HUES64 (cell line): ENCODE measurements around the gene PTPN11.

Source experiments
- H3K27ac ChIP-seq: 2 replicates; pipeline ENCODE4 v1.7.0; 2013; ENCODE audit warnings: low read depth, low read length, inconsistent platforms
- H3K27me3 ChIP-seq: 2 replicates; pipeline ENCODE4 v1.6.1; 2013; ENCODE audit warnings: mild to moderate bottlenecking, low read length; ENCODE audit not compliant: insufficient read depth
- H3K36me3 ChIP-seq: 2 replicates; pipeline ENCODE4 v1.6.1; 2013; ENCODE audit warnings: mild to moderate bottlenecking, low read length; ENCODE audit not compliant: insufficient read depth
- H3K4me1 ChIP-seq: 2 replicates; pipeline ENCODE4 v1.6.1; 2013; ENCODE audit warnings: mild to moderate bottlenecking, low read length, moderate library complexity; ENCODE audit not compliant: insufficient read depth
- H3K4me3 ChIP-seq: 2 replicates; pipeline ENCODE4 v1.5.1; 2013; ENCODE audit warnings: mild to moderate bottlenecking, low read length, moderate library complexity
- H3K9ac ChIP-seq: 2 replicates; pipeline ENCODE4 v1.6.1; 2013; ENCODE audit warnings: mild to moderate bottlenecking, low read depth, low read length
- H3K9me3 ChIP-seq: 2 replicates; pipeline ENCODE4 v1.6.1; 2013; ENCODE audit warnings: low read depth, low read length; ENCODE audit not compliant: insufficient read depth
- WGBS: fragments of 150-250, 120-280 bp; methylation state at CpG from one replicate; pipeline ENCODE4 v1.1.7; 2013; ENCODE audit warnings: missing lambda C conversion rate; 5-methylcytosine and 5-hydroxymethylcytosine counted together

The PTPN11 gene

GRCh38 chr12:112535017-112535416 lies 116.3 kb downstream of the PTPN11 start:
- Histone ChIP-seq H3K27ac (no peak overlapping the region), H3K9ac (no peak overlapping the region), H3K4me1 (no peaks in the 10 kb centered on the region), H3K9me3 (no peaks in the 10 kb centered on the region), H3K4me3 (no peak overlapping the region), H3K27me3 (no peaks in the 10 kb centered on the region), H3K36me3 (no peaks in the 10 kb centered on the region)
- WGBS: 90% methylated on average over 6 of the region's 6 CpGs

- H3K36me3 ChIP-seq: no peaks in the 10 kb centered on the region
- no peaks in the 10 kb centered on the region for H3K9me3 ChIP-seq
- no peaks in the 10 kb centered on the region for H3K27me3 ChIP-seq
- 95% methylated on average over 5 of the region's 6 CpGs for WGBS
- H3K4me1 ChIP-seq: no peaks in the 10 kb centered on the region
- no peak overlapping the region for H3K4me3 ChIP-seq
- H3K9ac ChIP-seq: no peak overlapping the region
- no peak overlapping the region for H3K27ac ChIP-seq
These were observed 117.1 kb downstream of the PTPN11 start for GRCh38 chr12:112535637-112536366.

DNA sequence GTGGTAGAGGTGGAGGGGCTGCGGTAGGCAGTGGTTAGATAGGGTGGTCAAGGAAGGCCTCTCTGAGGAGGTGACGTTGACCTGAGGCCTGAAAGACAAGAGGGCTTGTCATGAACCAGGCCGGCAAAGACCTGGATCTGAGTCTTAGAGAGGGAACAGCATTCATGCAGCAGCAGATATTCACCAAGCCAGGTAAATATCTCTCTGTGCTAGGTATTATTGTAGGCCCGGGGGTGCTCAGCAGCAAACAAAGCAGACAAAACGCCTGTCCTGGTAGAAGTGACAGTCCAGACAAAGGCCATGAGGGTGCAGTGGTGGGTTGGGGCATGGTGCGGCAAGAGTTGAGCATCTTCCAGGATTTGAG lies 117.6 kb downstream of the PTPN11 start:
- no peaks in the 10 kb centered on the region for H3K9me3 ChIP-seq
- WGBS: 90% methylated on average over 6 of the region's 6 CpGs

GRCh38 chr12:112537710-112538396 lies 119.1 kb downstream of the PTPN11 start:
- 75% methylated on average over 2 of the region's 3 CpGs for WGBS
- Histone ChIP-seq H3K36me3 (no peaks in the 10 kb centered on the region), H3K27ac (no peak overlapping the region; the same call in 1 of the 2 replicates), H3K27me3 (no peaks in the 10 kb centered on the region), H3K9me3 (no peaks in the 10 kb centered on the region), H3K4me3 (no peak overlapping the region), H3K4me1 (peaks cover 1% of the 10 kb centered on the region; the same call in 1 of the 2 replicates), H3K9ac (no peak overlapping the region)

More for the DNA sequence above, 117.6 kb downstream of the PTPN11 start:
- H3K27me3 ChIP-seq: no peaks in the 10 kb centered on the region
- H3K9ac ChIP-seq: no peak overlapping the region
- H3K27ac ChIP-seq: no peak overlapping the region
- H3K4me1 ChIP-seq: no peaks in the 10 kb centered on the region
- H3K4me3 ChIP-seq: no peak overlapping the region
- H3K36me3 ChIP-seq: no peaks in the 10 kb centered on the region

DNA sequence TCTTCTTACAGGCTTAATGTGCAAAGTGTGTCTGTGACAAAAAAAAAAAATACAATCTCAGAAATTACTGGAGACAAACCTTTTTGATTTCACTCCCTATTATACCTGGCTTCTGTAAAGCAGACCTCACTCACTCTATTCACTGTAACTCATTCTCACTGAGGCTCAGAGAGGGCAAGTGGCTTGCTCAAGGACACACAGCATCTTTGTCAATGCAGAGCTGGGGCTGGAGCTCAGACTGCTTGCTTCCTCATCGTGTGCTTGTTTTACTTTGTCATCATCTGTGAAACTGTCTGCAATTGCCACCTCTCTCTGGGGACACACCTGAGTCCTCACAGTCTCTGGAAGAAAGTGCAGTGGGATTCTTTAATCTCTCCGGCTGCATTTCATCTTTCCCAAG lies 120.0 kb downstream of the PTPN11 start:
- 91% methylated on average over 2 of the region's 2 CpGs for WGBS
- Histone ChIP-seq H3K4me3 (no peak overlapping the region), H3K9ac (no peak overlapping the region), H3K36me3 (no peaks in the 10 kb centered on the region), H3K4me1 (peaks cover 2% of the 10 kb centered on the region; the same call in 1 of the 2 replicates), H3K27ac (no peak overlapping the region), H3K27me3 (no peaks in the 10 kb centered on the region), H3K9me3 (no peaks in the 10 kb centered on the region)

DNA sequence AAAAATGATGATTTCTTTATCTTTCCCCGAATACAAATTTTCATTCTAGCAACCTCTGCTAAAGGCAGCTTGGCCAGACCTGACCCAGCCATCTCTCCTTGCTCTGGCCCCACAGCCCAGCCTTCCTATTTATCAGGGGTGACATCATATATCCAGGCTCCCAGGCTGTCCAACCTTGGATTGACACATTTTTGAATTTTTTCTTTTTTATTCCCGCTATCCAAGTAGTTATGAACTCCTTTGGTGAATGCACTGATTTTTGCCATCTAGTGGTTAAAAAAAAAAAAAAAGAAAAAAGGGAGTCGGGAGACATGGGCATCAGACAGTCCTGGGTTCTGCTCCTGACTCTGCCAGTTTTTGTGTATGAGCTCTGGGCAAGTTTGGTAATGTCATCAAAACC lies 120.5 kb downstream of the PTPN11 start:
- 92% methylated on average over 3 of the region's 3 CpGs for WGBS
- H3K4me3 ChIP-seq: no peak overlapping the region
- peaks cover 2% of the 10 kb centered on the region; the same call in 1 of the 2 replicates for H3K4me1 ChIP-seq
- H3K27me3 ChIP-seq: no peaks in the 10 kb centered on the region
- no peak overlapping the region for H3K27ac ChIP-seq
- no peaks in the 10 kb centered on the region for H3K36me3 ChIP-seq
- H3K9ac ChIP-seq: no peak overlapping the region
- H3K9me3 ChIP-seq: no peaks in the 10 kb centered on the region

GRCh38 chr12:112540021-112540420 lies 121.3 kb downstream of the PTPN11 start:
- H3K27ac ChIP-seq: no peak overlapping the region
- H3K27me3 ChIP-seq: no peaks in the 10 kb centered on the region
- H3K4me3 ChIP-seq: no peak overlapping the region
- H3K9ac ChIP-seq: no peak overlapping the region
- H3K4me1 ChIP-seq: peaks cover 2% of the 10 kb centered on the region; the same call in 1 of the 2 replicates
- WGBS: 72% methylated on average over 4 of the region's 5 CpGs
- no peaks in the 10 kb centered on the region for H3K9me3 ChIP-seq
- no peaks in the 10 kb centered on the region for H3K36me3 ChIP-seq

- Histone ChIP-seq H3K9me3 (no peaks in the 10 kb centered on the region), H3K9ac (no peak overlapping the region), H3K27ac (no peak overlapping the region), H3K4me1 (peaks cover 2% of the 10 kb centered on the region; the same call in 1 of the 2 replicates), H3K4me3 (no peak overlapping the region), H3K36me3 (no peaks in the 10 kb centered on the region), H3K27me3 (no peaks in the 10 kb centered on the region)
- 73% methylated on average over 4 of the region's 4 CpGs for WGBS
These were observed 125.0 kb downstream of the PTPN11 start for GRCh38 chr12:112543751-112544150.

GRCh38 chr12:112546339-112546738 lies 127.6 kb downstream of the PTPN11 start:
- 91% methylated on average over 6 of the region's 6 CpGs for WGBS
- no peak overlapping the region for H3K27ac ChIP-seq
- H3K9ac ChIP-seq: no peak overlapping the region
- peaks cover 2% of the 10 kb centered on the region; the same call in 1 of the 2 replicates for H3K4me1 ChIP-seq
- no peak overlapping the region for H3K4me3 ChIP-seq
- no peaks in the 10 kb centered on the region for H3K27me3 ChIP-seq
- H3K9me3 ChIP-seq: no peaks in the 10 kb centered on the region
- H3K36me3 ChIP-seq: no peaks in the 10 kb centered on the region

DNA sequence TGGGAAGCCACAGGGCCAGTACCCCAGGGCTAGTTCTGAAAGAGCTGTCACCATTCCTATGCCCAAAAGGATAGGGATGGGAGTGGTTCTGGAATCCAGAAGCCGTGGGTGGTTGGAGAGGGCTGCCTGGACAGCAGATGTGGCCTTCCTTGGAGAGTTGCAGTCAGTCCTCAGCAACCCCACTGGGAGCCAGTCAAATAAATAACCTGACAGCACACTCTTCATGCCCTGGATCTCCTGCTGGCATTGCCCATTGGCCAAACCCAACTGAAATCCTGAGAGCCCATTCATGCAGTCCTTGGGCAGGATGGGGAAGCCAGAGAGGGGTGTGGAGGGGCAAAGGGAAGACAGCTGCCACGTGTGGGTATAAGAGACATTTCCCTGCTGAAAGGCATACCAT lies 128.2 kb downstream of the PTPN11 start:
- WGBS: 81% methylated on average over 2 of the region's 2 CpGs
- no peaks in the 10 kb centered on the region for H3K36me3 ChIP-seq
- H3K9me3 ChIP-seq: no peaks in the 10 kb centered on the region
- peaks cover 2% of the 10 kb centered on the region; the same call in 1 of the 2 replicates for H3K4me1 ChIP-seq
- no peak overlapping the region for H3K27ac ChIP-seq
- no peak overlapping the region for H3K4me3 ChIP-seq
- no peaks in the 10 kb centered on the region for H3K27me3 ChIP-seq
- H3K9ac ChIP-seq: no peak overlapping the region

GRCh38 chr12:112549031-112549430 lies 130.3 kb downstream of the PTPN11 start:
- Histone ChIP-seq H3K27me3 (no peaks in the 10 kb centered on the region), H3K27ac (no peak overlapping the region), H3K9ac (no peak overlapping the region), H3K4me1 (no peaks in the 10 kb centered on the region), H3K4me3 (no peak overlapping the region), H3K9me3 (no peaks in the 10 kb centered on the region), H3K36me3 (no peaks in the 10 kb centered on the region)
- WGBS: 93% methylated on average over 5 of the region's 5 CpGs
